Activated gamma-delta T cell treated with anti-CD3 and anti-CD28 coated beads, Interleukin-2, amount 50 U/mL, for 16 hours (primary cell): ENCODE results near the gene GPR78.
"Not testable (repeated sequence)": the region's sequence is repeated elsewhere in the genome, so short reads cannot be mapped to it uniquely, and the experiment has no call there.

Source experiments
- DNase-seq: peaks from one replicate; pipeline ENCODE4 v3.0.0-alpha.2; 2020; ENCODE audit warnings: low read depth

The GPR78 gene

DNA sequence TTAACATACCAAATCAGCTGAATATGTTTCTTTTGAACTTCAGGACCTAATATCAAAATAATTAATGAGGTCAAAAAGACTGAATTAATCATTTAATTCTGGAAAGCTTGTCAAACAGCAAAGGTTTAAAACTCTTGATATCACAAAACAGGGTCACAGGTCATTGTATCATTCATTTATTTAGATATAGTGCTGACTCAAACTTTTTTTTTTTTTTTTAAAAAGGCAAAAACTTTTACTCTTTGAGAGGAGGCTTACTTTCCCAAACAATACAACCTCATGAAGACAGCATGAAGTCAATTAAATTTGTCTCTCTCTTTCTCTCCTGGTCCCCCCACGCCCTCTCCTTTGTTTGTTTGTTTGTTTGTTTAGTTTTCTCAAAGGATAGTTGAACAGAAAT lies 15.6 kb upstream of the GPR78 start:
- DNase-seq: no peak

DNA sequence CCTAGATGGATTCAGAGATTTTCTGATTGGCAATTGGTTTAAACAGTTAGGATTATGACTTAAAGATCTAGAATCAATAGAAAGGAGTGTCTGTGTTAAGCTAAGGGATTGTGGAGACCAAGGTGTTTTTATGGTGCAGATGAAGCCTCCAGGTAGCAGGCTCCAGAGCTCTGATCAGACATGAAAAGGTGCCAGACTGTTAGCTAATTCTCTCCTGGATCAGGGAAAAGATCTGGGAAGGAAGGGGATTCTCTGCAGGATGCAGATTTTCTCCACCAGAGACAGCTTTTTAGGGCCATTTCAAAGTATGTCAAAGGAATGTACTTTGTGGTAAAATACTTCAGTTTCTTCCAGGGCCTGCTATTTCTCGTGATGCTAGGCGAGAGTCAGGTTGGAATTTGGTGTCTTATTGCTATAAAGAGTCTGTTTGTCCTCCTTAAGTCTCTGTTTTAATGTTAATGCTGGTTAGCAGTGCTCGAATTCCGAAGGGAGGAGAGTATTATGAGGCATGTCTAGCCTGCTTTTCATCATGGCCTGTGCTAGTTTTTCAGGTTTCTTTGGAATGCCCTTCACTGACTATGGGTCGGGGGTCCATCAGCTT lies 12.0 kb upstream of the GPR78 start:
- no peak for DNase-seq

DNA sequence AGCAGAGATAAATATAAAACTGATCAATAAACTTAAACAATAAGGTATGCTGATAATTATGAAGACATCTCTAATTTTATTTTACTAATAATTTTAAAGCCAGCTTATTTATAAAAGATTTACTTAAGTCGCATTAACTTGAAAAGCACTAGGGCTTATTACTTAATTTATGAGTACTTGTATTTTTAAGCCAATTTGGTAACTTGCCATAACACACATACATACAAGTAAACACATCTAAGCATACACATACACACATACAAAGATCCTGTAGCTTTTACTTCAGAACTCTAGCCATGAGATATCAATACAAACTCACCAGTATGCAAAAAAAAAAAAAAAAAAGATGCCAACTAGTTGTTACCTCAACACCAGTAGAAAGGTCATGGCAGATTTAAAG lies 10.0 kb upstream of the GPR78 start:
- no peak for DNase-seq

DNA sequence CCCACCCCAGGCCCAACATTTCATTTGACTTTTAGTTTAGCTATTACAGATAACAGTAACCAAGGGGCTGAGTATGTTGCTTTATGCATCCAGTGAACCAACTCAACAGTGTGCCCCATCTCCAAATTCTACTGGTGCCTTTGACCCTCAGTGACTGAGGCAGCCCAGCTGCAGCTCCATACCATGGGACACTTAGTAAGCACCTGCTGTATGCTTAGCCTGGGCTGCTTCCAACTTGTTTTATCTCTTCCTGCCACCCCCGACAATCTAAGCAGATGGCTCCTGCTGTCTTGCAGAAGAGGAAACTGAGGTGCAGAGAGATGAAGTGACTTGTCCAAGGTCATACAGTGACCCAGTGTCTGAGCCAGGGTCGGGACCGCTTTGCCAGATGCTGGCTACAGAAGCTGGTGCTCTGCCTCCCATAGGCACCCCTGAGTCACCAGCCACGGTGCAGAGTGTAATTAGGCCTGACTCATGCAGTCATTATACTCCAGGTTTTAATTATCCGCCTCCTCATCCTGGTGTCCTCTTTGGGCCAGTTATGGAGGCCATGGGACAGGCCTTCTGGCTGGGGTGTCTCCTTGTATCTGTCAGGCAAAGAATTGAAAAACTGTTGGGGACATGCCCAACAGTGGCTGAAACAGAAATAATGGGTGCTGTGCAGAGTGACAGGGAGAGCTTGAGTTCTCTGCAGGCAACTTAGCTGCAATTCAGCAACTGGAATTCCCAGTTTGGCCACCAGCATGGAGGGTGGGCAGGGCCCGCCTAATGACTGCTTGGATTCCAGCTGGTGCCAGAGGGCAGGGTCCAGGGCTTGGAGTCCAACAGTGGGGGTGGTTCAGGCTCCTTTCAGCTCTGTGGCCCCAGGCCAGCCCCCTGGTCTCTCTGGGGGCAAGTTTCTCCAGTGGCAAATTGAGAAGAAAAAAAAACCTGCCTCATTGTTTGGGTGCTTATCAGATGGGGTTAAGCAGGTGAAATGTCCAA lies 8.2 kb upstream of the GPR78 start:
- no peak for DNase-seq

DNA sequence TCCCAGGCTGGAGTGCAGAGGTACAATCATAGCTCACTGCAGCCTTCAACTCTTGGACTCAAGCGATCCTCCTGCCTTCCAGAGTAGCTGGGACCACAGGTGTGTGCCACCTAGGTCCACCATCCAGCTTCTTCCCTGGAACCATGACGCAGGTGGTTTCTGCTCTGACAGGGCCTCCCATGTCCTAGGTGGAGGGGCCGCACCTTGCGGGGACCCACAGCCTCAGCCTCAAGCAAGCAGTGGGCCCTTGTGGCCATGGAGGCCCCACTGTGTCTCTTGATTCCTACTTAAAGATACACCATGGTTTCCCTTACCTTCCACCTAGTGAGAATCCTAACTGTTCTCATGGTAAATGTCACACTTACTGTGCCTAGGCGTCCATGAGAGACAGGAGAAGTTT lies 6.9 kb upstream of the GPR78 start:
- no peak for DNase-seq

DNA sequence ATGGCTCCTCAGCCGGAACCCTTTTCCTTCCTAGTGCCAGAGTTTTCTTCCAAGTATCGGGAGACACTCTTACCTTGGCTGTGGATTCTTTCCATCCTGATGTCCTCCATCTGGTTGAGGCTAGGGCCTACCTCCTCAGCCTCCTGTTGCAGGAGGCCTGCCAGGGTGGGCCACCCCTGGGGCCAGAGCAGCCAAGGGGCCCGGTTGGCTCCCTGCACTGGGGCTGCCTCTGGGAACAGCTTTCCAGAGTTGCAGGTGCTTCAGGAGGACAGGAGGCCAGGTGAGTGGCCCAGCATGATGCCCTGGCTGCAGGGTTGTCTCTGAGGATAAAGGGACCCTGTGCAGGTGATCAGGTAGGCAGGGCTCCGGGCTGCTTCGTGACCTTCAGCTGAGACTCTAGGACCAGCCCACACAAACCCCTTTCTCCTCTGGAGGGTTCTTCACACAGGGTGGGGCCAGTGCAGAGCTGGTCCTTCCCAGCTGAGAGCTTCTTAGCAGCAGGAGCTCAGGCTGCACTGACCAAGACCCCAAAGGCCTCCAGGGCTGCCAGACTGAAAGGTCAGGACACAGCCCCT lies 5.3 kb upstream of the GPR78 start:
- no peak for DNase-seq

DNA sequence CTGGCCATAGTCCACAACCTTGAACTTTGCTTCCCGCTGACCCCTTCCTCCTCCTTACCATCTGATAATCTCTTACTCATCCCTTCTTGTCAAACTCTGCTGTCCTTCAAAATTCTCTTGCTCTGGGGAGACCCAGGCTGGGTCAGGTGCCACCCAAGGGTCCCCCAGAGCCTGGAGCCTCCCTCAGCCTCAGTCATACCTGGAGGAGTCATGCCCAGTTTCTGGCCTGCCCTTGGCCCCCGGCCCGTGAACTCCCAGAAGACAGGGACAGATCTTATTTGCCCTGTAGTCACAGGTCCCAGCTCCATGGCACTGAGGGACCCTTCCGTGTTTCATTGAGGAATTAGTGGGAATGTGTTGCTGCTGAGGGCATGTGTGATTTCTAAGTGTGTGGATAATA lies 4.7 kb upstream of the GPR78 start:
- DNase-seq: no peak

DNA sequence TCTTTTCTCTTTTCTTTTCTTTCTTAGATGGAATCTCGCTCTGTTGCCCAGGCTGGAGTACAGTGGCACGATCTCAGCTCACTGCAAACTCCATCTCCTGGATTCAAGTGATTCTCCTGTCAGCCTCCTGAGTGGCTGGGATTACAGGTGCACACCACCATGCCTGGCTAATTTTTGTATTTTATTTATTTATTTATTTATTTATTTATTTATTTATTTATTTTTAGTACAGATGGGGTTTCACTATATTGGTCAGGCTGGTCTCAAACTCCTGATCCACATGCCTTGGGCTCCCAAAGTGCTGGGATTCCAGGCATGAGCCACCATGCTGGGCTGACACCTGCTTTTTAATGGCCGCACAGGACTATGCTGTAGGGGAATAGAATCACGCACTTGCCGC lies 3.6 kb upstream of the GPR78 start:
- not testable (repeated sequence) for DNase-seq

DNA sequence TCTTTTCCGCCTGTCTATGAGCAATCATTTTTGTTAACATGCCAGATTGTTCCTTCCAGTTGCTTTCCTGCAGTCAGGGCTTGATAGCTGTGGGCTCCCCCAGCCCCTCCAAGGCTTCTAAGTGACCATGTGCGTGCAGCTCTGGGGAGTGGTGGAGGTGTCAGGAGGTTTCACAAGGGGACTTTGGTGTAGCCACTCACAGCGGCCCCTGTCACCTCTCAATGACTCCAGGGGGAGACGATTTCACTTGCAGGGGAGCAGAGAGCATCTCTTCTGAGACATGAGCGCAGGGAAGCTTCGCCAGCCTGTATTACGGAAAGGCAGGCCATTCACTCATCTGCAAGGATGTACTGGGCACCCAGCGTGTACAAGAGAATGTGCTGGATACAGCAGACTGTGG lies 3.1 kb upstream of the GPR78 start:
- no peak for DNase-seq

DNA sequence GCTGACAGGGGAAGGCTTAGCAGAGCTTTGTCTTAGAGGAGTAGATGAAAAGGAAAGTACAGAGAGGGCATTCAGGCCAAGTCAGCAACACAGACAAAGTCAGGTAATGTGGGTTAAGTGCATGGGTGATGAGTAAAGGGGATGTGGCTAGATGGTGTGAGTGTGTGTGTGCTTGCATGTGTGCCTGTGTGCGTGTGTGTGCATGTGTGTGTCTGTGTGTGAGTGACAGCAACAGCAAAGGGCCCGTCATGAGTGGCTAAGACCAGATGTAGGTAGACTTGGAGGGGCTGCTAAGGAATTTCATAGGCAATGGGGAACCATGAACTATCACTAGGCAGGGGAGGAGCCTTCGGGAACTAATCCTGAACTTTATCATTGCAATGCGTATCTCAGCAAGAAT lies 2.2 kb upstream of the GPR78 start:
- no peak for DNase-seq

DNA sequence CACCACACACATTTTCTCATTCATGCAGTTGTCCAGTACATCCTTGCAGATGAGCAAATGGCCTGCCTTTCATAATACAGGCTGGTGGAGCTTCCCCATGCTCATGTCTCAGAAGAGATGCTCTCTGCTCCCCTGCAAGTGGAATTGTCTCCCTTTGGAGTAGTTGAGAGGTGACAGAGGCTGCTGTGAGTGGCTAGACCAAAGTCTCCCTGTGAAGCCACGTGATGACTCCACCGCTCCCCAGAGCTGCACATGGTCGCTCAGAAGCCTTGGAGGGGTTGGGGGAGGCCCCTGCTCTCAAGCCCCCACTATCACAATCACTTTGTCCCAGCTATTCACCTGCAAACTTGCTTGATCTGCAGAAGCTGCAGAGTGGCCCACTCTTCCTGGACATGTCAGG lies 1.5 kb upstream of the GPR78 start:
- no peak for DNase-seq

DNA sequence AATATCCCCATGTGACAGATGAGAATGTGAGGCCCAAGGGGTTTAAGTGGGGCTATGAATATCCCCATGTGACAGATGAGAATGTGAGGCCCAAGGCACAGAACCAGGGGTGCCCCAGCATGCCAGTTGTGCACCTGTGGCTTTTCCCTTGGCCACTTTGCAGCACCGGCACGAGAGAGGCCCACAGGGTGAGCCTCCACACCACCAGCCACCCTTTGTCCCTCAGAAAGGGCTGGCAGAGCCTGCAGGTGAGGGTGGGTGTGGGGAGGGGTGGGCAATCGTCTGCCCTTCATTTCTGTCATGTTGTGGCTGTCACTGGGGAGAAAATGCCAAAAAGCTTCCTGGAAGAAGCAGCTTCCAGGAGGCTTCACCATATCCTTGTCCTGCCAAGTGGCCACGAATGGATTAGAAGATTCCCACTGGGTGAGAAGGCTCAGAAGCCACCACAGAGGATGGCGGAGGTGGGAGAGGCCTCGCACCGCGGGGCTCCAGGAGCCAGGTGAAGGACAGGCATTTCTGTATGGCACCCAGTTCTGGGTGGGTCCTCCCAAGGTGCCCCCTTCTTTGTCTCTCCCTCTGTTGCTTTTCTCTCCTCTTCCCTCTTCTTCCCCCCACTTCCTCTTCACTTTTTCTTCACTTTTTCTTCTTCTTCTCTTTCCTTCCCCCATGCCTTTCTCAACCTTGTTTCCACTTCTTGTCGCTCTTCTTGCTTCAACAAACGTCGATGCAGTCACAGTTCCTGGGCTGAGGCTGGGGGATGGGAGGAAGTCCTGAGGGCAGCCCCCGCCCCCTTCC lies 469 bp upstream of the GPR78 start:
- DNase-seq: no peak

DNA sequence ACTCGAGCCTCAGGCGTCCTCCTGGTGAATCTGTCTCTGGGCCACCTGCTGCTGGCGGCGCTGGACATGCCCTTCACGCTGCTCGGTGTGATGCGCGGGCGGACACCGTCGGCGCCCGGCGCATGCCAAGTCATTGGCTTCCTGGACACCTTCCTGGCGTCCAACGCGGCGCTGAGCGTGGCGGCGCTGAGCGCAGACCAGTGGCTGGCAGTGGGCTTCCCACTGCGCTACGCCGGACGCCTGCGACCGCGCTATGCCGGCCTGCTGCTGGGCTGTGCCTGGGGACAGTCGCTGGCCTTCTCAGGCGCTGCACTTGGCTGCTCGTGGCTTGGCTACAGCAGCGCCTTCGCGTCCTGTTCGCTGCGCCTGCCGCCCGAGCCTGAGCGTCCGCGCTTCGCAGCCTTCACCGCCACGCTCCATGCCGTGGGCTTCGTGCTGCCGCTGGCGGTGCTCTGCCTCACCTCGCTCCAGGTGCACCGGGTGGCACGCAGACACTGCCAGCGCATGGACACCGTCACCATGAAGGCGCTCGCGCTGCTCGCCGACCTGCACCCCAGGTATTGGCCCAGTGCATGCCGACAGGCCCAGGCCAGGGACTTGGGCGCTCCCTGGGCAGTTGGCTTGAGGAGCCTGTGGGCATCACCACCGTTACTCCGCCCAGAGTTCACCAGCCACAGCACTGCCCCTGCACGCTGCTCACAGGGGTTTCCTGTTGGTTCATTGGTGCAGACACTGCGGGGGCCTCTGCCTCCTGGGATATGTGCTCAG lies 1.1 kb downstream of the GPR78 start:
- DNase-seq: no peak

DNA sequence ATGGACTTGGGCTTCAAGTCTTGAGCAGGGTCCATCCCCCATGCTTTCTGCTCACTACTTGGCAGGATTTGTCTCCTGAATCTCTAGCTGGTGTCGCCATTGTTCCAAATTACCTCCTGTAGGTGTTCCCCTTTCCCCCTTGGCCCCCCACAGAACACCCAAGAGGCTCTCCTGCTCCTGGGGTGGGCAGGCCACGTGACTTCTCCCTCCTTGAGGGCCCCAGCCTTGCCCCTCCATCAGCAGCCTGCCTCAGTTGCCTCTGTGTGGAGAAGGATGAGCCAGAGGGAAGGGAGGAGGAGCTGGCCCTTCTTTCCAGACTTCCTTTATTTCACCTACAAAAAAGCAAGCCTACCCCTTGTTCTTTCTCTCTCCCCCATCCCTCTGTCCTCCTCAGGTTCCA lies 1.8 kb downstream of the GPR78 start:
- no peak for DNase-seq

DNA sequence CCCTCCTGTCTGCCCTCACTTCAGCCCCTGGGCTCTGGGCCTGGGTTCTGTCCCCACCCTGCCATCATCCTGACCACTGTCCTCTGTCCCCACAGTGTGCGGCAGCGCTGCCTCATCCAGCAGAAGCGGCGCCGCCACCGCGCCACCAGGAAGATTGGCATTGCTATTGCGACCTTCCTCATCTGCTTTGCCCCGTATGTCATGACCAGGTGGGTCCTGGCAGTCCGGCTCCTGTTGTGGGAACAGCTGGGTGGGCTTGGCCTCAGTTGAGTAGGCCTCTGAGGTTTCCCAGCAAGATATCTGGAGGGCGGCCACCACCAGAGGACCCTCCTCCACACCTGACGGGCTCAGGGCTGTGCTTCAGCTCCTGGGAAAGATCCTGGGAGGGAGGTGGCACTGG lies 2.2 kb downstream of the GPR78 start:
- DNase-seq: no peak

DNA sequence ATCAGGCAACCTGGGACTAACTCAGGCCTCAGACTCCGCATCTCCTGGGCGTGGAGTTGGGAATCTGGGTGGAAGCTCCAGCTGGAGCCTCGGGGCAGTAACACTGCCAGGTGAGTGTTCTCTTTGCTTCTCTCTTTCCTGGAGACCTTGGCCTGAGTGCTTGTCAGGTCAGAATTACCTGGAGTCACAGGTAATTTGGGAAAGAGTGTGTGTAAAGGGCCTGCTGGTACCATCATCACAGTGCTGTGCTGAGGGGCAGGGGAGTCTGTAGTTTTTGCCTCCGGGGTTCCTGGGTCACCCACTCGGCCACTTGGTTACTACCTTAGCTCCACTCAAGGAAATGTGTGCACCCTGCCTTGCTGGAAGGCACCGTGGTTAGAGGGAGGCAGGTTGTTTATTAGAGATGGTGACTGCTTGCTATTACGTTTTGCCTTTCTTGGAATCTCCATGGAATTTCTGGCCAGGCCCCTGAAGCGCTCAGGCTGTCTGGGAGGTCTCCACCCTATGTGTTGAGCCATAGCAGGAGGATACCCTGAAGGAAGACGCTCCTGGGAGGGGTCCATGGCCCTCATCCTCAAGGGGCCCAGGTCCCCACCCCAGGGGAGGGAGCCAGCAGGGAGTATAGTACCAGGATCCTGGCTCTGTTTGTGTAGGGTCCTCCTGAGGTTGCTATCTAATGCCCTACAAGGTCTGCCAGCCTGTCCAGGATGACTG lies 2.9 kb downstream of the GPR78 start:
- no peak for DNase-seq

DNA sequence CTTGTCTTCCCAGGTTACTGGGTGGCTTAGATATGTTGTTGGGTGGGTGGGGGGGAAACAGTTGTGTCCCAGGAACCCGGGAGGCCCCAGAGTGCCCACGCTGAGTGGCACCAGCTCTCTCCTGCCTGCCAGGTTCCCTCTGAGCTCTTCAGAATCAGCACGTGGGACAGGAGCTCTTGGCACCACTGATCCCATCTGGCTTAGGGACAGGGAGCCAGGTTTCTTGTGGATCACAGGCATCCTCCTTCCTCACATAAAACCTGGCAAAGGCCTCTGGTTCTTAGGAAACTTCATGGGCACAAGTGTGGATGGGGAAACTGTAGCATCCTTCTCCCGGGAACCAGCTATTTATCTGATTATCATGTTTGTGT lies 3.4 kb downstream of the GPR78 start:
- DNase-seq: no peak

DNA sequence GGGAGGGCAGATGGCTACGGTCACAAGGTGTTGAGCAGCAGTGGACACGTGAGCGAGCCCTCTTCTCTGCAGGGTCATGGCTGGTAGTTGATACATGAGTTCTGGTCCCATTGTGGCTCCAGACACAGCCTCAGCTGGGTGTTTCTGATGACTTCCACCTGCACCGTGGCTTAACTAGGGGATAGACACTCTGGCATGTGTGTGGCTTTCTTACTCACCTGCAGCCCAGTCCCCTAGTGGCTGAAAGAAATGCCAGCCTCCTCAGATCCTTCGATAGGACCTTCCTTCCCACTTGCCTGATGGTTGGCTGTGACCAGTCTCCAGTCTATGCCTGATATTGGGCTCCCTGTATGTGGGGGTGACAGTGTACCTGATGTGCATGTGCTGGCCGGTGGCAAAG lies 5.0 kb downstream of the GPR78 start:
- no peak for DNase-seq

DNA sequence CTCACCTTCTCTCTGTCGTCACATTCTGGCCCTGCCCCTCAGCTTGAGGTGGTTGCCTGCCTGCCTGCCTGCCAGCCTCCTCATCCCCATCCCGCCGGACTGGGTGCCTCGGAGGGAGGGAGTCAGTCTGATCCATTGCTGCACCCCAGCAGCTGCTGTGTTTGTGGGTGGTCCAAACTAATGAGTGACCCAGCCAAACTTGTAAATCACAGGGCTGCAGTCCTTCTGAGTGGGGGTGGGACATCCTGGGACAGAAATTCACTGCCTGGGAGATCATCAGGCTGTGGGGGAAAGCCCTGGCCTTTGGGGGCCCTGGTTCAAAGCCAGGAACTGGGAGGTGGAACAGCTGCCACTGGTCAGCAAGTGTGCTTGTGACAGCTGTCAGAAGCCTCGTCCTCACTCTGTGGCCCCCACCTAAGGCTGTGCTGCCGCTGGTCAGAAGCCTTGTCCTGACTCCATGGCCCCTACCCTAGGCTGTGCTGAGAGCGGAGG lies 5.6 kb downstream of the GPR78 start:
- DNase-seq: no peak

DNA sequence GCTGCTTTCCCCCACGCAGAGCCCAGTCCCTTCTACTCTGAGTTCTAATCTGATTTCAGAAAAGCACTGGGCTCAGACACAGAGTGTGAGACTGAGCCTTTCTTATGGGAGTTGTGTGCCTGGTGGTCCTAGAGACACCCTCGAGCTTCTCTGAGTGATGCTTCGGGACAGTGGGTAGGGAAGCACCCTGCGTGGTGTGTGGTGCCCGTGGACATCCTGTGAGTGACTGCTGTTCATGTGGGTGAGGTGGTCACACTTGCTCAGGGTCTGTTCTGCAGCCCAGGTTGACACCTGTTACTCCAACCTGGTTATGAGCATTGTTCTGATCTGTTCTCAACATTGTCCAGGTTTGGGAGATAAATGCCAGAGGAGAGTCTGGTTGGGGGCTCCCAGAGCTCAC lies 6.1 kb downstream of the GPR78 start:
- DNase-seq: no peak
